ENCODE data around the gene SUCLG2.

DNA sequence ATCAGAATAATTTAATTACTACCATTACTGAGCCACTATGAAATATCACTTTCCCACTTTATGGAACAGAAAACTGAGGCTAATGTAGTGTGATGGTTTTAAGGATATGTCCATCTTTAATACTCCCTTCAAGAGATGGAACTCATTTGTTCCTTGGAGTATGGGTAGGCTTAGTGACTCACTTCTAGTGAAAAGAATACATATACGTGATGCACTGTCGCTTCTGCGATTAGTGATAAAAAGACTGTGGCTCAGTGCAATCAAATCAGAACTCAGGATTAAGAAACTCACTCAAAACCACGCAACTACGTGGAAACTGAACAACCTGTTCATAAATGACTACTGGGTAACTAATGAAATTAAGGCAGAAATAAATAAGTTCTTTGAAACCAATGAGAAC, 216.6 kb downstream of the SUCLG2 start:
- TF ChIP-seq, protein P1, sequence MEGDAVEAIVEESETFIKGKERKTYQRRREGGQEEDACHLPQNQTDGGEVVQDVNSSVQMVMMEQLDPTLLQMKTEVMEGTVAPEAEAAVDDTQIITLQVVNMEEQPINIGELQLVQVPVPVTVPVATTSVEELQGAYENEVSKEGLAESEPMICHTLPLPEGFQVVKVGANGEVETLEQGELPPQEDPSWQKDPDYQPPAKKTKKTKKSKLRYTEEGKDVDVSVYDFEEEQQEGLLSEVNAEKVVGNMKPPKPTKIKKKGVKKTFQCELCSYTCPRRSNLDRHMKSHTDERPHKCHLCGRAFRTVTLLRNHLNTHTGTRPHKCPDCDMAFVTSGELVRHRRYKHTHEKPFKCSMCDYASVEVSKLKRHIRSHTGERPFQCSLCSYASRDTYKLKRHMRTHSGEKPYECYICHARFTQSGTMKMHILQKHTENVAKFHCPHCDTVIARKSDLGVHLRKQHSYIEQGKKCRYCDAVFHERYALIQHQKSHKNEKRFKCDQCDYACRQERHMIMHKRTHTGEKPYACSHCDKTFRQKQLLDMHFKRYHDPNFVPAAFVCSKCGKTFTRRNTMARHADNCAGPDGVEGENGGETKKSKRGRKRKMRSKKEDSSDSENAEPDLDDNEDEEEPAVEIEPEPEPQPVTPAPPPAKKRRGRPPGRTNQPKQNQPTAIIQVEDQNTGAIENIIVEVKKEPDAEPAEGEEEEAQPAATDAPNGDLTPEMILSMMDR (conservative IDR thresholded peaks at IDR 0.05; ENCODE audit: low read length), result no peak
- TF ChIP-seq EZH2phosphoT487 (IDR thresholded peaks at IDR 0.05; ENCODE audit: borderline replicate concordance, low read depth, low read length), result no peak

Measured in OCI-LY7 (cell line).